ENCODE data around the gene SERPING1.

Gene SERPING1

DNA sequence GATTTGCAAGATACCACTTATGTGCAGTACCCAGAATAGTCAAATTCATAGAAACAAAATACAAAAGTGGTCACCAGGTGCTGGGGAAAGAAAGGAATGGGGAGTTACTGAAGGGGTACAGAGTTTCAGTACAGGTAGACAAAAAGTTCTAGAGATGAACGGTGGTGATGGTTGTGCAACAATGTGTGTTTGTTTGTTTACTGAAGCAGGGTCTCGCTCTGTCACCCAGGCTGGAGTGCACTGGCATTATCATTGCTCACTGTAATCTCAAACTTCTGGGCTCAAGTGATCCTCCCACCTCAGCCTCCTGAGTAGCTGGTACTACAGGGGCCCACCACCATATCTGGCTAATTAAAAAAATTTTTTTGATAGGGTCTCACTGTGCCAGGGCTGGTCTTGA, 42.1 kb upstream of the SERPING1 start:
- no peak overlapping the region for H3K27ac Mint-ChIP-seq
- no peaks in the 10 kb centered on the region for H3K27me3 Mint-ChIP-seq (ENCODE audit: low read depth)
- no peaks in the 10 kb centered on the region for H3K9me3 Mint-ChIP-seq

DNA sequence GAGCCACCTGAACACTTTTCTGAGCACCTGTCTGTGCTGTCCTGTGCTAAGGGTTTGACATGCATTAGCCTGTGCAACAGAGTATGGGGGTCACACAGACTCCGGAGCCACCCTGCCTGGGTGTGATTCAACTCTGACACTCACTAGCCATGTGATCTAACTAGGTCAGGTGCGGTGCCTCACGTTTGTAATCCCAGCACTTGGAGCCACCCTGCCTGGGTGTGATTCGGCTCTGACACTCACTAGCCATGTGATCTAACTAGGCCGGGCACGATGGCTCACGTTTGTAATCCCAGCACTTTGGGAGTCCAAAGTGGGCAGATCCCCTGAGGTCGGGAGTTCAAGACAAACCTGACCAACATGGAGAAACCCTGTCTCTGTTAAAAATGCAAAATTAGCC, 41.4 kb upstream of the SERPING1 start:
- TF ChIP-seq, protein P1, sequence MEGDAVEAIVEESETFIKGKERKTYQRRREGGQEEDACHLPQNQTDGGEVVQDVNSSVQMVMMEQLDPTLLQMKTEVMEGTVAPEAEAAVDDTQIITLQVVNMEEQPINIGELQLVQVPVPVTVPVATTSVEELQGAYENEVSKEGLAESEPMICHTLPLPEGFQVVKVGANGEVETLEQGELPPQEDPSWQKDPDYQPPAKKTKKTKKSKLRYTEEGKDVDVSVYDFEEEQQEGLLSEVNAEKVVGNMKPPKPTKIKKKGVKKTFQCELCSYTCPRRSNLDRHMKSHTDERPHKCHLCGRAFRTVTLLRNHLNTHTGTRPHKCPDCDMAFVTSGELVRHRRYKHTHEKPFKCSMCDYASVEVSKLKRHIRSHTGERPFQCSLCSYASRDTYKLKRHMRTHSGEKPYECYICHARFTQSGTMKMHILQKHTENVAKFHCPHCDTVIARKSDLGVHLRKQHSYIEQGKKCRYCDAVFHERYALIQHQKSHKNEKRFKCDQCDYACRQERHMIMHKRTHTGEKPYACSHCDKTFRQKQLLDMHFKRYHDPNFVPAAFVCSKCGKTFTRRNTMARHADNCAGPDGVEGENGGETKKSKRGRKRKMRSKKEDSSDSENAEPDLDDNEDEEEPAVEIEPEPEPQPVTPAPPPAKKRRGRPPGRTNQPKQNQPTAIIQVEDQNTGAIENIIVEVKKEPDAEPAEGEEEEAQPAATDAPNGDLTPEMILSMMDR (IDR thresholded peaks at IDR 0.05; ENCODE audit: unreplicated experiment in 3 of 3), result no peak
- H3K27me3 Mint-ChIP-seq (ENCODE audit: low read depth), result no peaks in the 10 kb centered on the region

More for the DNA sequence above, 42.1 kb upstream of the SERPING1 start:
- Mint-ChIP-seq H3K4me1 (no peaks in the 10 kb centered on the region), H3K4me3 (no peak overlapping the region), H3K36me3 (ENCODE audit: low read depth) (peaks cover 50% of the 10 kb centered on the region)
- TF ChIP-seq, protein P1 (IDR thresholded peaks at IDR 0.05; ENCODE audit: unreplicated experiment in 3 of 3), result no peak

DNA sequence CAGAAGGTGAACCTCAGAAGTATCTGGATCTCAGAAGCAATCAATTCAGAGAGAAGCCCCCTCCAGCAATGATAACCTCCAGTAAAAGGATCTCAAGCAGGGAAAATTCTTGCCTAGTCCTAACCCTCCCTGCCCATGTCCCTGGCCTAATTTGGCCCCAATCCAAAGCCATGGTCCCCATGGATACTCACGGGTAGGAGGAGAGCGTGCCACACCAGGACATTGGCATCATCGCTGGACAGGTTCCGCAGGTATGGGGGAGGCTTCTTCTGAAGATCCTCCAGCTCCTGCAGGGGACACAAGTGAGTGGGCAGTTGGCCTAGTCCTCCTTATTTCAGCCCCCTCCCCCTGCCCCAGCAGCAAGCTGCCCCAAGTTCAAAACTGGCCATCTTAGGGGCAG, 37.3 kb upstream of the SERPING1 start:
- peaks cover 33% of the 10 kb centered on the region for H3K36me3 Mint-ChIP-seq (ENCODE audit: low read depth)
- no peaks in the 10 kb centered on the region for H3K4me1 Mint-ChIP-seq
- H3K27ac Mint-ChIP-seq, result no peak overlapping the region
- TF ChIP-seq, protein P1 (IDR thresholded peaks at IDR 0.05; ENCODE audit: unreplicated experiment in 3 of 3), result no peak
- no peak overlapping the region for H3K4me3 Mint-ChIP-seq
- H3K9me3 Mint-ChIP-seq, result no peaks in the 10 kb centered on the region
- no peaks in the 10 kb centered on the region for H3K27me3 Mint-ChIP-seq (ENCODE audit: low read depth)

More for the DNA sequence above, 41.4 kb upstream of the SERPING1 start:
- Mint-ChIP-seq H3K4me3 (no peak overlapping the region), H3K4me1 (no peaks in the 10 kb centered on the region), H3K9me3 (no peaks in the 10 kb centered on the region), H3K27ac (no peak overlapping the region), H3K36me3 (ENCODE audit: low read depth) (peaks cover 50% of the 10 kb centered on the region)

DNA sequence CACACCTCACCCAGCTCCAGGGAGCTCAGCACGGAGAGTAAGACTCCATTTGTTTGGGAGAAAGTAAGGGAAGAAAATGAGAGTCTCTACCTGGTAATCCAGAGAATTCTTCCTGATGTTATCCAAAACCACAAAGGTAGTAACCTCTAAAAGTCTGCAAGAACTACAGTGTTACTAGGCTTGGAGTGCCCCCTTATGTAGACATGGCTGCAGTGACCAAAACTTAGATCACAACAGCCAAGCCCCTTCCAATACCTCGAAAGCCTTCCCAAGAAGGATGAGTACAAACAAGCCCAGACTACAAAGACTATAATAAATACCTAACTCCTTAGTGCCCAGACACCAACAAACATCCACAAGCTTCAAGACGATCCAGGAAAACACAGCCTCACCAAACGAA, 34.9 kb upstream of the SERPING1 start:
- Mint-ChIP-seq H3K4me3 (peak overlapping the region in 1 of 3 experiments; percentile 61), H3K4me1 (peaks cover 16% of the 10 kb centered on the region), H3K36me3 (ENCODE audit: low read depth) (peaks cover 13% of the 10 kb centered on the region), H3K27ac (peak overlapping the region in 1 of 3 experiments; percentile 2), H3K27me3 (ENCODE audit: low read depth) (no peaks in the 10 kb centered on the region), H3K9me3 (no peaks in the 10 kb centered on the region)
- TF ChIP-seq, protein P1 (IDR thresholded peaks at IDR 0.05; ENCODE audit: unreplicated experiment in 3 of 3), result no peak

DNA sequence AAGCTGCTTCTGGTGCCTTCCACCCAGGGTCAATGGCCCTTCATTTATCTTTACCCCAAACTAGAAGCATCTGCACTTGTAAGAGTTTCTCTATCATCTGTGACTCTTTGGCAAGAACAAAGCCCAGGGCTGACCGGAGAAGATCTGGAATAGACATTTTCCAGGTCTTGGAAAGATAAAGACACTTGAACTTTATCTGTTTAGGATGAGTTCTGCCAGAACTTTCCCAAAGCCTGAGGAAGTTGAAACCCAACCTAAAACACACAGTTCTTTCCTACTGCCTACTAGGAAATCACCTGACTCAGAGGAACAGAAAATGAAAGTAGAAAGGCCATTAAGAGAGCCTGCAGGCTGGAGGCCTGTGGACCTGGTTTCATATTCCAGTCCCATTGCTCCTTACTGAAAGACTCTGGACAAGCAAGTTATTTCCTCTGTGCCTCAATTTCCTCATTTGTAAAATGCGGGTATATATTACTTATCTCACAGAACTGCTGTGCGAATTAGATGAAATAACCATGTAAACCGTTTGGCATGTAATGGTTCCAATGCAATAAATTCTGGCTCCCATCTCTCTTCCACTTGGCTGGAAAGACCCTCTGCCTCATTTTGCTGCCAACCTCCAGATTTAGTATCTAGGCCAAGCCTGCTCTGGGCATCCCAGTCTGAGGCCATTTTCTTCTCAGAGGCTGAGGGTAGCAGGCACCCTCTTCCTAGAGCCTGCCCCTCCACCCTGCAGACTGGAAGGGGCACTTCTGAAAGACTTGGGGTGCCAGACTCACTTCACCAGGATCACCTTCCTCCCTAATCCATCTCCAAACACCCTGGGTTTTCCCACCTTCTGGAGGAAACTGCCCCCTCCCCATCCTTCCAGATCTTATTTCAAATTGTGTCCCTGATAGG, 31.2 kb upstream of the SERPING1 start:
- Mint-ChIP-seq H3K27ac (peak overlapping the region; percentile 69 to 78 (median 73)), H3K36me3 (ENCODE audit: low read depth) (peaks cover 5% of the 10 kb centered on the region), H3K4me1 (peaks cover 29% of the 10 kb centered on the region), H3K4me3 (peak overlapping the region; percentile 72 to 92 (median 91)), H3K27me3 (ENCODE audit: low read depth) (no peaks in the 10 kb centered on the region), H3K9me3 (no peaks in the 10 kb centered on the region)
- TF ChIP-seq, protein P1 (IDR thresholded peaks at IDR 0.05; ENCODE audit: unreplicated experiment in 3 of 3), result no peak

Data from nephron (organoid).